Fibroblast of the aortic adventitia (primary cell): ENCODE data around the gene KNDC1. TPM values are rescaled to one million over a fixed set of nuclear protein-coding genes. Genes with fewer than 3 reads are reported as not detected.

ENCODE experiments used
- DNase-seq: peaks from one replicate; pipeline ENCODE4 v3.0.0-alpha.2; 2010; ENCODE audit warnings: low read depth
- H3K4me3 ChIP-seq: 2 replicates; pipeline ENCODE4 v1.5.1; 2011; ENCODE audit warnings: low read depth, mild to moderate bottlenecking, control low read depth, low read length, moderate library complexity
- total RNA-seq: library from RNA; depleted of rRNA; stranded (reverse); fragments of >200 nt; gene quantifications from 2 replicates; pipeline ENCODE4 v1.2.3, GENCODE V29; 2012; ENCODE audit warnings: low replicate concordance
- TF ChIP-seq, protein P1 (sequence below): IDR thresholded peaks from 2 replicates; pipeline ENCODE4 v1.5.1; 2011; ENCODE audit warnings: mild to moderate bottlenecking, low read length, control low read depth, inconsistent platforms; ENCODE audit not compliant: insufficient read depth

KNDC1 gene
- total RNA-seq, 1 donor, result under 0.01 TPM

DNA sequence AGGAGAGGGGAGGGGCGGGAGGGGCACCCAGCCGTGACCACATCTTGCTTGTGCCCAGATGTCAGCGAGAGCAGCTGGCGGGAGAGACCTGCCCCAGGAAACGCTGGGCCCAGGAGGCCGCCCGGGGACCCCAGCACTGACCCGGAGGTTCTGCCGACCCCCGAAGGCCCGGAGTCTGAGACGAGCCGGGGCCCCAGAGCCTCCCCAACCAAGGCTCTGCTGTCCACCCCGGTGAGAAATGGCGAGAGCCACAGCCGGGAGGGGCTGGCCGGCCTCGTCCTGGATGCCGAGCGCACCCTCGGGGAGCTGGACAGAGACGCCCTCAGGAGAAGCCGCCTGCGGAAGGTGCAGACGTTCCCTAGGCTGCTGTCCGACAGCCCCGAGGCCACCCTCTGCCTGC, 25.9 kb downstream of the KNDC1 start:
- DNase-seq, result no peak
- H3K4me3 ChIP-seq, result no peak overlapping the region
- TF ChIP-seq, protein P1, sequence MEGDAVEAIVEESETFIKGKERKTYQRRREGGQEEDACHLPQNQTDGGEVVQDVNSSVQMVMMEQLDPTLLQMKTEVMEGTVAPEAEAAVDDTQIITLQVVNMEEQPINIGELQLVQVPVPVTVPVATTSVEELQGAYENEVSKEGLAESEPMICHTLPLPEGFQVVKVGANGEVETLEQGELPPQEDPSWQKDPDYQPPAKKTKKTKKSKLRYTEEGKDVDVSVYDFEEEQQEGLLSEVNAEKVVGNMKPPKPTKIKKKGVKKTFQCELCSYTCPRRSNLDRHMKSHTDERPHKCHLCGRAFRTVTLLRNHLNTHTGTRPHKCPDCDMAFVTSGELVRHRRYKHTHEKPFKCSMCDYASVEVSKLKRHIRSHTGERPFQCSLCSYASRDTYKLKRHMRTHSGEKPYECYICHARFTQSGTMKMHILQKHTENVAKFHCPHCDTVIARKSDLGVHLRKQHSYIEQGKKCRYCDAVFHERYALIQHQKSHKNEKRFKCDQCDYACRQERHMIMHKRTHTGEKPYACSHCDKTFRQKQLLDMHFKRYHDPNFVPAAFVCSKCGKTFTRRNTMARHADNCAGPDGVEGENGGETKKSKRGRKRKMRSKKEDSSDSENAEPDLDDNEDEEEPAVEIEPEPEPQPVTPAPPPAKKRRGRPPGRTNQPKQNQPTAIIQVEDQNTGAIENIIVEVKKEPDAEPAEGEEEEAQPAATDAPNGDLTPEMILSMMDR, result no peak

DNA sequence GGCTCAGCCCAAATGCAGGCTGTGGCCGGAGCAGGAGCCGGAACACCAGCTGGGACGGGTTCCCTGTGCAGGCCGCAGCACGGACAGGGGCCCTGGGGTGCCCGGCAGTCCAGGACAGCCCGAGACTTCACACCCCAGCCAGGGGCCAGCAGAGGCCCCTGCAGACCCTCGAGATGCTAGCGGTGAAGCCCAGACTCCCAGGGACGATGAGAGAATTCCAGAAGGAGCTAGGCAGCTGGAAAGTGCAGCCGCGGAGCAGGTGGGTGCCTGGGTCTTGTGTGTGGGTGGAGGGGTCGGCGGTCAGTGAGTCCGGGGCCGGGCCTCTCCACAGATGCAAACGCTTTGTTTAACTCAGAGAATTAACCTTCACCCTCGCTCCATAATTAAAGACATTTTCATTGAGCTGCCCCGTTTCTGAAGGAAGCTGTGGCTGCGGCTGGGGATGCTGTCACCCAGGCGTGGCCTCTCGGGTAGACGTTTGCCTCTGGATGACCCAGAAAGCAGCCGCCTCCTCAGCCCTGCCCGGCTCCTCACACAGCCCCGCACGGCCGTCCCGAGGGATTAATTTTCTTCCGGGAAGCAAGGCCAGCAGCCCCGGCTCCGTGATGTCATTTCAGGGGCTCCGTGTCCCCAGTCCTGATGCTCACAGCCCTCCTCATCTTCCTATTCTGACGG, 26.5 kb downstream of the KNDC1 start:
- TF ChIP-seq, protein P1, result no peak
- H3K4me3 ChIP-seq, result no peak overlapping the region
- DNase-seq, result no peak

DNA sequence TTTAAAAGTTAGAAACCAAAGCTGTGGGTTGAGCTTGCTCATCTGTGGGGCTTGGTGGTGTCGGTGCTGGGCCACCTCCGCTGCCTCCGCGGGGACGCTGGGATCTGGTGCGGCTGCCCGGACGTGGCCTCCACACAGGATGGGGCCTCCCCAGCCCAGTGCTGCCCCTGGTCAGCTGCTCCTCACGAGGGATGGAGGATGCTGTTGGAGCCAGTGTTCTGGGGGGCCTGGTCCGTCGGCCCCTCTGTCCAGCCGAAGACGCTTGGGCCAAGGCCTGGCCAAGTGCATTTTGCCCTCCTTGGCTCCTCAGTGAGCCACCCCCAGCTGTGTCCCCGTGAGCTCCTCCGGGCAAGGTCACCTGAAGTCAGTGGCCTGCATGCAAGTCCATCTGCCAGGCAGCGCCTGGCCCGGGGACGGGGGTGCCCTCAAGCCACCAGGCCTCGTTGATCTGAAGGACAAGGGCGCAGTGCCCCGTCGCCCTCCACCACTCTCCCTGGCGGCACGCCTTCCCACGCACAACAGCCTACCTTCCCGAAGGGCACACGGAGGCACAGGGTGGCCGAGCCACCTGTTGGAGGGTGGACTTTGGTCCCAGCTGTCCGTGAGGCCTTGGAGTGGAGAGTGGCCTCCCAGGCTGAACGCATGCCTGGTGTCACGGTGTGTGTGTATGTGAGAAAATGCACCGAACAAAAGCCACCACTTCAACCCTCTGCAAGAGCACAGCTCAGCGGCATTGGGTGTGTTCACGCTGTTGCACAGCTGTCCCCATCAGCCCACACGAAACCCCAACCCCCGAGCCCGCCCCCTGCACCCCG, 27.3 kb downstream of the KNDC1 start:
- no peak overlapping the region for H3K4me3 ChIP-seq
- TF ChIP-seq, protein P1, result no peak
- no peak for DNase-seq

DNA sequence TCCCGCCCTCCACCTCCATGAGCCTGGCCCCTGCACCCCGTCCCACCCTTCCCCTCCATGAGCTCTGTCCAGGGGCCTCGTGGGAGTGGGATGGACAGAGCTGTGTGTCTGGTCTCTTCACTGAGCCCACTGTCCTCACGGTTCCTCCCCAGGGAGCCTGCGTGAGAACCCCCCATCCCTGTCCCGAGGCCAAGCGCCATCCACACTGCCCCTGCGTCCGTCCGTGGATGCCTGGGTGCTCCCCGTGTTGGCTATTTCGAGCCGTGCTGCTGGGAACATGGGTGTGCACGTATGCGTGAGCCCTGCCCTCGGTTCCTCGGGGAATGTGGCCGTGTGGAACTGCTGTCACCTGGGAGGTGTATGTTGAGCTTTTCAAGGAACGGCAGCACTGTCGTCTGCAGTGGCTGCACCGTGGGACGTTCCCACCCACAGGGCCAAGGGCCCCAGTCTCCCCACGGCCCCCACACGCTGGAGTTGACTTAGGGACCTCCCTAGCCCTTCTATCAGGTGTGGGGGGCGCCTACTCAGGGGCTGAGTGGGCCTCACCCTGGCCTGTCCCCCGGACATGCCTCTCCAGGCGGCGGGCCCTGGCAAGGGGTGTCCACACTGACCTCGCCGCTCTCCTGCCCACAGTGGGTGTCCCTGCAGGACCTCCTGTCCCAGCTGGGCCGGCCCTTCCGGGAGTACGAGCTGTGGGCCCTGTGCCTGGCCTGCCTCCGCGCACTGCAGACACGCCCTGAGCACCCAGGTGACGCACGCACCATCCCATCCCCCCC, 28.1 kb downstream of the KNDC1 start:
- no peak for DNase-seq
- no peak overlapping the region for H3K4me3 ChIP-seq
- TF ChIP-seq, protein P1, result no peak

DNA sequence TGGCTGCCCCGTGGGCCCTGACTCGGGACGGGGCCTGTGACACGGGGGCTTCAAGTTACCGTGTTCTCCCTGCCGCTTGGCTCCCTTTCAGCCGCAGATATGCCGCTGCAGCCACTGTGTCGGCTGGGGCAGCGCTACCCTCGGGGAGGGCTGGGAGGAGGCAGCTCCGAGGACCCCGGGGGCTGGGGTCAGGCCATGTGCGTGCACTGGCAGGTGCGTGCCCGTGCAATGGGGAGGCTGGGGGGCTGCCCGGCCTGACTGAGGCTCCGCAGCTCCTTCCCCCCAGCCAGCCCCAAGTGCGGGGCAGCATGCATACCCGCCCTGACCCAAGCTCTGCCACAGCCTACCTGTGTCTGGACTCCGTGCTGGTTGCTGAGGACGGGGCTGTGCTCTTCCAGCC, 29.2 kb downstream of the KNDC1 start:
- TF ChIP-seq, protein P1, result no peak
- no peak for DNase-seq
- H3K4me3 ChIP-seq, result no peak overlapping the region

DNA sequence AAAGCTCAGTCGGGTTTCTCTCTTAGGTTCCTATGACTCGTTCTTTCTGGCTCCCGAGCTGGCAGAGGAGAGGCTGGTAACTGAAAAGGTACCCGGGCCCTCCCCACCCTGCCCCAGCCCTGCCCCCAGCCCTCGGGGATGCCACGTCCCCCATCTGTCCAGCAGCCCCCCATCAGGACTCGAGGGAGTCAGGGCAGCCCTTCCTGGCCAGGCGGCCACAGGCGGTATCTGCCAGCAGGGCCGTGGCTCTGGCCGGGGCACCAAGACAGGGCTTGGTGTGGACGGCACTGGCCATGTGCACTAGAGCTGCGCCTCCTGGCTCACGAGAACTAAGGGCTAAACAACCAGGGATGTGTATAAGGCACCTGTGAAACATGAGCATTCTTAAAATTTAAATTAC, 29.7 kb downstream of the KNDC1 start:
- TF ChIP-seq, protein P1, result no peak
- no peak for DNase-seq
- no peak overlapping the region for H3K4me3 ChIP-seq
